ENCODE data around the gene BMP4. TPM values are rescaled to one million over a fixed set of nuclear protein-coding genes. Genes with fewer than 3 reads are reported as not detected.

The BMP4 gene
- total RNA-seq, 1 donor from 2014 or later = 34.2 TPM

DNA sequence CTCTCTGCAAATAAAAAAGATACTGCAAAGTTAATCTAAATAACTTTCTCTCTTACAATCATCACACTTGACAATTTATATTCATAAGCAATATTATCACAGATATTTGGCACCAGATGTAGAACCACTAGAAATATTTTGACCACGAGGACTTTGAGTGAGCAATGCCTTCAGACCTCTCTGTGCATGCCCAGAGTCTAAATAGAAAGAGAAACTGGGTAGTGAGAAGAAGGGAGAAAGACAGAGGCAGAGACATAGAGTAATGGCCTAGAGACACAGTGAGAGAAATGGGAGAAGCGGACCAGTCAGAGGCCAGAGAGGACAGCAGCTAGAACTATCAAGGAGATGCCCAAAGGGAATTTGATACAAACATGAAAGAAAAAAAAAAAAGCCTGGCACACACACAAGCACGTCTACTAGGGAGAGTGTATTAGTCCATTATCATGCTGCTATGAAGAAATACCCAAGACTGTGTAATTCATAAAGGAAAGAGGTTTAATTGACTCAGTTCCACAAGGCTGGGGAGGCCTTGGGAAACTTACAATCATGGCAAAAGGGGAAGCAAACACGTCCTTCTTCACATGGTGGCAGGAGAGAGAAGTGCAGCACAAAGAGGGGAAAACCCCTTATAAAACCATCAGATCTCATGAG is 41.1 kb downstream of the BMP4 start:
- H3K9me3 Mint-ChIP-seq = peaks cover 6% of the 10 kb centered on the region
- TF ChIP-seq, protein P1, sequence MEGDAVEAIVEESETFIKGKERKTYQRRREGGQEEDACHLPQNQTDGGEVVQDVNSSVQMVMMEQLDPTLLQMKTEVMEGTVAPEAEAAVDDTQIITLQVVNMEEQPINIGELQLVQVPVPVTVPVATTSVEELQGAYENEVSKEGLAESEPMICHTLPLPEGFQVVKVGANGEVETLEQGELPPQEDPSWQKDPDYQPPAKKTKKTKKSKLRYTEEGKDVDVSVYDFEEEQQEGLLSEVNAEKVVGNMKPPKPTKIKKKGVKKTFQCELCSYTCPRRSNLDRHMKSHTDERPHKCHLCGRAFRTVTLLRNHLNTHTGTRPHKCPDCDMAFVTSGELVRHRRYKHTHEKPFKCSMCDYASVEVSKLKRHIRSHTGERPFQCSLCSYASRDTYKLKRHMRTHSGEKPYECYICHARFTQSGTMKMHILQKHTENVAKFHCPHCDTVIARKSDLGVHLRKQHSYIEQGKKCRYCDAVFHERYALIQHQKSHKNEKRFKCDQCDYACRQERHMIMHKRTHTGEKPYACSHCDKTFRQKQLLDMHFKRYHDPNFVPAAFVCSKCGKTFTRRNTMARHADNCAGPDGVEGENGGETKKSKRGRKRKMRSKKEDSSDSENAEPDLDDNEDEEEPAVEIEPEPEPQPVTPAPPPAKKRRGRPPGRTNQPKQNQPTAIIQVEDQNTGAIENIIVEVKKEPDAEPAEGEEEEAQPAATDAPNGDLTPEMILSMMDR (IDR thresholded peaks at IDR 0.05; ENCODE audit: unreplicated experiment) = no peak
- H3K27ac Mint-ChIP-seq = no peak overlapping the region
- no peaks in the 10 kb centered on the region for H3K36me3 Mint-ChIP-seq
- DNase-seq (ENCODE audit: low spot score in 2 of 2, unreplicated experiment in 2 of 2) = no peak
- no peak overlapping the region for H3K4me3 Mint-ChIP-seq
- no peaks in the 10 kb centered on the region for H3K27me3 Mint-ChIP-seq (ENCODE audit: low read depth)
- H3K4me1 Mint-ChIP-seq = no peaks in the 10 kb centered on the region

DNA sequence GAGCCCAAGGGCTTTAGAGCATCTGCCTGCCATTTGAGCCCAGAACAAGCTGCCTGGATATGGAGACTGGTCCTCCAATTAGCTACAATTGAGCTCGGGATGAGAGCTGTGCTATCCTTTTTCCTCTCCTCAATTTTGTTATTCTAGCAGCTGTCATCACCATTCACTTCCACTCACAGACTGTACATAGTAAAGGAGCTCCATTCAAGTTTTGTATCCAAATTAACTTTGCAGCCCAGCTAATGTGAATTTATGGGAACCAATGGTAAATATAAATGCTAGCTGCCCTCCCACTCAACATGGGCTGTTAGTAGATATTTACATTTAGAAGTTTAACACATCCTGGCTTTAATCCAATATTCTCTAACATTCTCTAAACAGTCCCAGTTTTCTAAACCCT is 44.6 kb downstream of the BMP4 start:
- Mint-ChIP-seq H3K27ac (no peak overlapping the region), H3K4me1 (no peaks in the 10 kb centered on the region), H3K4me3 (no peak overlapping the region), H3K27me3 (ENCODE audit: low read depth) (no peaks in the 10 kb centered on the region), H3K9me3 (peaks cover 15% of the 10 kb centered on the region), H3K36me3 (no peaks in the 10 kb centered on the region)
- no peak for DNase-seq (ENCODE audit: low spot score in 2 of 2, unreplicated experiment in 2 of 2)
- TF ChIP-seq, protein P1 (IDR thresholded peaks at IDR 0.05; ENCODE audit: unreplicated experiment) = no peak

DNA sequence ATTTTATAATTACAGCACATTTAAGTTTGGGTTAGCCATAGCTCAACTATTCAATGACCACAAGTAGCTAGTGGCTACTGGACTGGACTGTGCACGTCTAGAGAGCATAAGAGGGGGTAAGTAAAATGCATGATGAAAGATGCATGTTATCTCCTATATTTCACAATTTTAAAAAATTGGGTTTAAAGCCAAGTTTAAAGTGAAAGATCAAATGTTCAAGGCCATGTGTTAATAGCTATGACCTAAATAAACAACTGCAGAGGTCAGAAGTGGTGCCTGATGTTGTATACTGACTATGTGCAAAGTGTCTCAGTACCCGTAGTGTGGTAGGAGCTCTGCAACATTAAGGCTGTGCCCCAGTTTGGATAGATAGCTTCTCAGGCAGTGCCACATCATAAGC is 48.2 kb downstream of the BMP4 start:
- Mint-ChIP-seq H3K27ac (no peak overlapping the region), H3K9me3 (peaks cover 28% of the 10 kb centered on the region), H3K27me3 (ENCODE audit: low read depth) (no peaks in the 10 kb centered on the region), H3K4me1 (no peaks in the 10 kb centered on the region), H3K36me3 (peaks cover 7% of the 10 kb centered on the region), H3K4me3 (no peak overlapping the region)
- TF ChIP-seq, protein P1 (IDR thresholded peaks at IDR 0.05; ENCODE audit: unreplicated experiment) = no peak
- DNase-seq (ENCODE audit: low spot score in 2 of 2, unreplicated experiment in 2 of 2) = no peak

DNA sequence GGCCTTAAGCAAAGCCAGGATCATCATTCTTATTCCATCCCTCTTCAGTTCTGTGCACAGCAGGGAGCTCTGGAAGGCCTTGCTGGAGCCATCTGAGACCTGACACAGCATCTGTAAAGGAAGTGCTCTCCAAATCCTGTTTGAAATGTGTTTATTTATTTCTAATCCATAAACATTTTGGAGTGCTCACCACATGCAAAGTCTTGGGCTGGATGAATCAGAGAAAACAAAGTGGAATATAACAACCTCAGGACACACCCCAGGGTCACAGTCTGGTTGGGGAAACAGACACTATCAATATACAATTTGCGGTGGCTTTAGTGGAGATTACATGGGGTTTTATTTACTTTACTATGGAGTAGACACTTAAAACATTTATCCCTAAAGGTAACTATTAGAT is 54.3 kb downstream of the BMP4 start:
- H3K9me3 Mint-ChIP-seq = peaks cover 21% of the 10 kb centered on the region
- TF ChIP-seq, protein P1 (IDR thresholded peaks at IDR 0.05; ENCODE audit: unreplicated experiment) = no peak
- no peak overlapping the region for H3K27ac Mint-ChIP-seq
- no peak for DNase-seq (ENCODE audit: low spot score in 2 of 2, unreplicated experiment in 2 of 2)
- peaks cover 7% of the 10 kb centered on the region for H3K36me3 Mint-ChIP-seq
- H3K4me3 Mint-ChIP-seq = no peak overlapping the region
- H3K27me3 Mint-ChIP-seq (ENCODE audit: low read depth) = no peaks in the 10 kb centered on the region
- H3K4me1 Mint-ChIP-seq = peaks cover 7% of the 10 kb centered on the region

DNA sequence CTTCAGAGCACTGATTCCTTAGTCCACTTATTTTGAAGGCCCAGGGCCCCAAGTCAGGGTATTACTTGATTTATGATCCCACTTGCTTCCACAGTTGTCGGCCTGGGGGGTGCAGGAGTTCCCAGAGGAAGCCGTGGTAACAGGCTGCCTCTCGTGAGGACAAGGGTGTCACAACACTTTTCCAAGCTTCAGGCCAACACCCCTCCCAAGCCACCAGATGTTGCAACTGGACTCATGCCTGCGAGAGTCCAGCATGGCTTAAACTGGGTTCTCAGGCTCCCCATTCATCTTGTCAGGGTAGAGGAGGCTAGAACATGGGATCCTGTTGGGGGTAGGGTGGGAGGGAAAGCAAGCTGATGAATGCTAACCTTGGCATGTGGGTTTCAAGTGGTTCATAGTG is 56.1 kb downstream of the BMP4 start:
- no peak for DNase-seq (ENCODE audit: low spot score in 2 of 2, unreplicated experiment in 2 of 2)
- H3K27ac Mint-ChIP-seq = no peak overlapping the region
- peaks cover 9% of the 10 kb centered on the region for H3K4me1 Mint-ChIP-seq
- no peak overlapping the region for H3K4me3 Mint-ChIP-seq
- H3K27me3 Mint-ChIP-seq (ENCODE audit: low read depth) = no peaks in the 10 kb centered on the region
- peaks cover 5% of the 10 kb centered on the region for H3K36me3 Mint-ChIP-seq
- H3K9me3 Mint-ChIP-seq = peaks cover 7% of the 10 kb centered on the region
- TF ChIP-seq, protein P1 (IDR thresholded peaks at IDR 0.05; ENCODE audit: unreplicated experiment) = no peak

Small RNA genes within 50 kb of the gene (microRNA-seq; reads per million reads assigned to microRNA genes)
- gene MIR5580 = not detected
